NCI-H1417 treated with DMSO at 0.1 percent for 48 hours (cell line): Measurements from ENCODE around the gene GAPT.
"Not testable (repeated sequence)": the region's sequence is repeated elsewhere in the genome, so short reads cannot be mapped to it uniquely, and the experiment has no call there.

Experiments
- DNase-seq: peaks from one replicate; lab custom pipeline; 2025; lab: John Stamatoyannopoulos, UW

GAPT gene

GRCh38 chr5:58504766-58505165, 13.5 kb downstream of the GAPT start:
- DNase-seq = no peak

DNA sequence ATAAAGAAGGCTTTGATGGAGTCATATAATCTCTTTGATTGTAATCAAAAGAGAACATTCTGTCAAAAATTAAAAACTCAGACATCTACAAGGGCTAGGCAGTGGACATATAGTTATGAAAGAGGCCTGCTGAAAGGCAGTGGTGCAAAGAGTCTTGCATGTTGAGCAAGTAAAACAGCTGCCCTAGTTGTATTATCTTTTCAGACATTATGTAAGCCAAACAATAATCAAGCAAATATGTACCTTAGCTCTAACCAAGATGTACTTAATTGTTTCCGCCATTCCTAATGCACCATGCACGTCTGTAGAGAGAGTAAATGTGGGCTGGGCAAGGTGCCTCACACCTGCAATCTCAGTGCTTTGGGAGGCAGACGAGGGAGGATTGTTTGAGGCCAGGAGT, 14.3 kb downstream of the GAPT start:
- DNase-seq = no peak

- no peak for DNase-seq
Measured at GRCh38 chr5:58505971-58506640, 14.9 kb downstream of the GAPT start.

DNA sequence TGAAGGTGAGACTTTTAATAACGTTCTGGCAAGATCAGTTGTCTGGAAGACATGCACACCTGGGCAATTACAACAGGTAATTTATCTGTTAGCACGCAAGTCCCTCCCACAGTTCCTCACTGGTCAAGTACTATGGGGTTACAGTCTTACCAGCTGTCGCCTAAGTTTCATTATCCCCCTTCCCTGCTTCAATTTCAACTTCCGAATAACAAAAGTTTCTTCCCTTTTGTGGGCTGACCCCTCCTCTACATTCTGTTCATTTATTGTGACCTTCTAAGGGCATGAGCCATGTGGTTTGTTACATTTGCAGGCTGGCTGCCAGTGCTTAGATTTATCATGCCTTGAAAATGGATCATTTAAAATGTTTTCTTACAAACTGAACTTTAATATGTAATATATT, 16.5 kb downstream of the GAPT start:
- DNase-seq = no peak

GRCh38 chr5:58517198-58517597, 26.0 kb downstream of the GAPT start:
- DNase-seq = no peak

DNA sequence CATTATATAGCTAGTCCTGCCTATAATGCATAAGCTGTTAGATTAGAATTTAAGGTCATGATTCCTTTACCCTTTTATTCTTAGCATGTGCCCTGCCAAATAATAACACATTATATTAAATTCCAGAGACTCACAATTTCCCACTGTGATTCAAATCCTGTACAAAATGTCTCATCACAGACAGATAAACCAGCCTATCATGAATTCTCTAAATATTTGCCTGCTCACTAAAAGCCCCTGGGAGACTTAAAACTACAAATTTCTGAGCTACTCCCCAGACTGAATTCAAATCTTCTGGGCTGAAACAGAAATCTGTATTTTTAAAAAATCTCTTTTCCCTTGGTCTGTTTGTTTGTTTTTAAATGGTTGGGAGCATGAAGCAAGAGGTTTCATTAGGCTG, 32.7 kb downstream of the GAPT start:
- DNase-seq = no peak

DNA sequence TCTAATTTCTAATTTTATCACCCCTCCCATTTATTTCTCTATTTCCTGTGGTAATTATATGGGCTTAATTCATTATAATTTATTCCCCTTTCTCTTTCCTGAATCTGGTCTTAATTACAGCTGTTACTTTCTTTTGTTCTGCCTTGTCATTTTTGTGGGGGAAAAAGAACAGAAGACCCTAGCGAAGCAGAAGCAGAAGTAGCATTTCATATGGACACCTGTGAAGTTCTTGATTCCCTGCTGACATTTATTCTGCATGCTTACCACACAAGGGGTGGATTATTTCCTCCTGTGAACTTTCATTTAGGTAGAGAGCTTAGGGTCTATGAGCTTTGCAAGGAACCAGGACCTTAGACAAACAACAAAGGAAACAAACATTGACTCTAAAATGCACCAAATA, 33.3 kb downstream of the GAPT start:
- no peak for DNase-seq

DNA sequence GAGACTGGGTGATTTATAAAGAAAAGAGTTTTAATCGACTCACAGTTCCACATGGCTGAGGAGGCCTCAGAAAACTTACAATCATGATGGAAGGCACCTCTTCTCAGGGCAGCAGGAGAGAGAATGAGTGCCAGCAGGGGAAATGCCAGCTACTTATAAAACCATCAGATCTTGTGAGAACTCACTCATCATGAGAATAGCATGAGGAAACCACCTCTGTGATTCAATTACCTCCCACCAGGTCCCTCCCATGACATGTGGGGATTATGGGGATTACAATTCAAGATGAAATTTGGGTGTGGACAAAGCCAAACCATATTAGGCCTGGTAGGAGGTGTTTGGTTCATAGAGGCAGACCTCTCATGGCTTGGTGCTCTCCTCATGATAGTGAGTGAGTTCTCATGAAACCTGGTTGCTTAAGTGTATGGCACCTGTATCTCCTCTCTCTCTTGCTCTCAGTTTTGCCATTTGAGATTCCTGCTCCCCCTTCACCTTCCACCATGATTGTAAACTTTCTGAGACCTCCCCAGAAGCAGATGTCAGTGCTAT, 39.8 kb downstream of the GAPT start:
- DNase-seq = no peak

- not testable (repeated sequence) for DNase-seq
Measured at GRCh38 chr5:58541935-58542334, 50.7 kb downstream of the GAPT start.

- DNase-seq = peak; percentile 0
Measured at GRCh38 chr5:58542709-58543108, 51.5 kb downstream of the GAPT start.

- DNase-seq = no peak
Measured at GRCh38 chr5:58543723-58544122, 52.5 kb downstream of the GAPT start.

GRCh38 chr5:58544195-58544594, 53.0 kb downstream of the GAPT start:
- DNase-seq = no peak

DNA sequence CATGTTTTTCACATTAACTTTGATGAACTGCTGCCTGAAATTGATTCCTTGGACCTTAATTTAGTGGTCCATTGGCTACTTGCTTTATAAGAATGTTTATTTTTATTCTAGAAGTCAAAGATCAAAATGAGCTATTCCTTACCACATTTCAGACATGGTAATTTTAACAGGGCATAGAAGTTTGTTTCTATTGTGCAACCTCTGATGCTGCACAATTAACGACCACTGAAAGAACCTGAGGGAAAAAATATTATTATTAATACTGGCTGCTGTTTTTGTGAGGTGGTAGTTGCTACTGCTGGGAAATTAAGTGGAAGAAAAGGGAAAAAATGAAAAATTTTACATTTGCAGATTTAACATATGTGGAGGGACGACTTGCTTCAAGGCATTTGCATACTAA, 53.7 kb downstream of the GAPT start:
- DNase-seq = no peak

- no peak for DNase-seq
Measured at GRCh38 chr5:58545912-58546311, 54.7 kb downstream of the GAPT start.
